GM18526 (cell line): ENCODE results near the gene FER.

Source experiments
- POLR2A ChIP-seq: IDR thresholded peaks from 3 replicates; pipeline ENCODE4 v1.6.1; 2011; ENCODE audit not compliant: insufficient read length; ENCODE audit errors: extremely low read depth

FER gene

DNA sequence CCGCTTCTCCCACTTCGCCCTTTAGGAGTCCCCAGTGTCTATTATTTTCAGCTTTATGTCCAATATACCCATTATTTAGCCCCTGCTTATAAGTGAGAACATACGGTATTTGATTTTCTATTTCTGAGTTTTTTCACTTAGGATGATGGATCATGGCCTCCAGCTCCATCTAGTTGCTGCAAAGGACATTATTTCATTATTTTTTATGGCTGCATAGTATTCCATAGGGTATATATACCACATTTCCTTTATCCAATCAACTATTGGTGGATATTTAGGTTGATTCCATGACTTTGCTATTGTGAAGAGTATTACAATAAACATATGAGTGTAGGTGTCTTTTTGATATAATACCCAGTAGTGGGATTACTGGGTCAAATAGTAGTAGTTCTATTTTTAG is 162.9 kb downstream of the FER start:
- TF ChIP-seq POLR2A = no peak

DNA sequence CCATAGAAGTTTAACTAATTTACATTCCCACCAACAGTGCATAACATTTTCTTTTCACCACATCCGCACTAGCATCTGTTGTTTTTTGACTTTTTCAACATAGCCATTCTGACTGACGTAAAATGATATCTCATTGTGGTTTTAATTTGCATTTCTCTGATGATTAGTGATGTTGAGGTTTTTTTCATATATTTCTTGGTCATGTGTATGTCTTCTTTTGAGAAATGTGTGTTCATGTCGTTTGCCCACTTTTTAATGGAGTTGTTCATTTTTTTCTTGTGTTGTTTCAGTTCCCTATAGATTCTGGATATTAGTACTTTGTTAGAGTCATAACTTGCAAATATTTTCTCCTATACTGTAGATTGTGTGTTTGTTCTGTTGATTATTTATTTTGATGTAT is 163.4 kb downstream of the FER start:
- no peak for TF ChIP-seq POLR2A

DNA sequence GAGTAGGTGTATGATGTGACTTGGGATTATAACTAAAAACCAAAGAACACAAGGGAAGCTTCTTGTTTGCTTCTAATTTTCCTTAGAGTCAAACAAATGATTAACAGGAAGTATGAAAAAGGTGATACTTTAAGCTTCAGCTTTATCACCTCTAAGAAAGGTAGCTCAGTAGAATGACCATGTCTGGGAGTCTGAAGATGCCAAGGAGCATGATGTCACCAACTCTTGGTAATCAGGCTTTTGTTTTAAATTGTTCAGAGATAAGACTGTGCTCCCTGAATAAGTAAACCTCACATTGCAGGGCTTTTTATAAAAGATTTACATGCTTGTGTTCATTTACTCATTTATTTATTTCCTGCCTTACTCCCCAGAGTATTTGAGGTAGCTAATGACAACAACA is 169.9 kb downstream of the FER start:
- TF ChIP-seq POLR2A = no peak

DNA sequence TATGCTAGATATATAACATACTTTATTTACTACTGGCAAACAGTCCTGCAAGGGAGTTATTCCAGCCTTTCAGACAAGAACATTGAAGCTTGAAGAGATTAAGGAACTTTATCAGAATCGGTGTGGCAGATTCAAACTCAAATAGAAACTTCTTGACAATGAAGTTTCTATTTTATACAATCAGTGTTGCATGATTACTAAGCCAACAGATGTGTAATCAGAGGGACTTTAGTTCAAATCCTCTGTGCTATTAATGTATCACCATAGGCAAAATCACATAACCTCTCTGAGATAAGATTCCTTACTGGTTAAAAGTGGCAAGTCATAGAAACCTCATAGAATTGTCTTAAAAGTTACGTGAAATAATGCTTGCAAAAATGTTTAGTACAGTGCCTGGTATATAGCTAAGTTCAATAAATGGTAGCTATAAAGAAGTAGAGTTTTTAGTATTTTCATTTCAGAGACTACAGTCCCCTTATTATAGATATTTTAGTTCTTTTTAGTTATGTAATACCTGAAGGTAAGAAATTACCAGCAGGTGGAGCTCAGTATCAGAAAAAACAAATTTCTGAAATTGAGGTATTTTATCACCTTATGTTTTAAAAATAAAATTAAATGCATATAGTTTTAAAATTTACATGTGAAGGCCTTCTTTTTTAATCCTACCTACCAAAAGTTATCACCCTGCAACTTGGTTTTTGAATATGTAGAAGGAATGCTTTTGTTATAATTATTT is 172.1 kb downstream of the FER start:
- TF ChIP-seq POLR2A = no peak

DNA sequence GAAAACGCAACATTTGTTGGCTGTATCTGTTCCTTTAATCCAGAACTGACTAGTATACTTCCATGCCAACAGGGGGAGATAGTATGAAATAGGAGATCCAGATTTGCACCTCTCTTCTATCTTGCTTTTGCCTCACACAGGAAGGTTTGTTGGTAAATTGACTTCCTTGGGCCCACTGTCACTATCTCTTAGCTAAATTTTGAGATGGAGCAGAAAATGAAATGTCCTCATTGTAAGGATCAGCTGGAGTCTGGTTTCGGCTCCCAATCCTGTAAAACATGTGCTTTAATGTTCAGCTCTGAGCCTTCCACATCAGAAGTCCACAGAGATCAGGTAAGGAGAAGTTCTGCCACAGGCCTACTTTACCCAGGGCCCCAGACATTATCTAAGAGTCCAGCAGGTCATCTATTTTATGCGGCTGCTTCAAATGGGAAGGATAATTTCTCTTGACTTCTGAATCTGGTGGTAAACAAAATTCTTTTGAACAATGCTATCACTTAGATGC is 176.8 kb downstream of the FER start:
- no peak for TF ChIP-seq POLR2A

DNA sequence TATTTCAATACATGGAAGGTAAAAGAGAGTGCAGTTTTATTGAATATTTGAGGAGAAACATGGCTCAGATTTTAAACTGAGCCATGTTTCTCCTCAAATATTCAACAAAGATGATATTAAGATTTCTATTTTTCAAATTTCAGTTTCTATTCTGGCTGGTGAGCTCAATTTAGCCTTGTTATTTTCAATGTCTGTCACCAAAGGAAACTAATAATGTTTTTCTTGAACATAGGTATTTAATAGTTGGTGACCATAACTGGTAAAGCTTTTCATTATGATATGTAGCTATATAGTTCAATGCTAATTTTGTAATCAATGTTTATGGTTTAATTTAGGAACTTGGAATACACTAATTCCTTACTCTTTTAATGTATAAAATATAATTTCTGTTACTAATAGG is 177.4 kb downstream of the FER start:
- no peak for TF ChIP-seq POLR2A

DNA sequence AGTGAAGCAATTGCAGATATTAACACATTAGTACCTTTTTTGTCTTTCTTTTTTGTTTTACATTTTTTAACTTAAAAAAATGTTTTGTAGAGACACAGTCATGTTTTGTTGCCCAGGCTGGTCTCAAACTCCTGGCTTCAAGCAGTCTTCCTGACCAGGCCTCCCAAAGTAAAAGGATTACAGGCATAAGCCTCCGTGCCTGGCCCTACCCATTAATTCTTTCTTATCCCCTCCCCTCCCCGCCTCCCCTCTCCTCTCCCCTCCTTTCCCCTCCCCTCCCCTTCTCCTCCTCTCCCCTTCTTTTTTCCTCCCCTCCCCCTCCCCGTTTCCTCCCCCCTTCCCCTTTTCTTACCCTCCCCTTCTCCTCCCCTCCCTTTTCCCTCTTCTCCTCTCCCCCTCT is 182.4 kb downstream of the FER start:
- TF ChIP-seq POLR2A = no peak

DNA sequence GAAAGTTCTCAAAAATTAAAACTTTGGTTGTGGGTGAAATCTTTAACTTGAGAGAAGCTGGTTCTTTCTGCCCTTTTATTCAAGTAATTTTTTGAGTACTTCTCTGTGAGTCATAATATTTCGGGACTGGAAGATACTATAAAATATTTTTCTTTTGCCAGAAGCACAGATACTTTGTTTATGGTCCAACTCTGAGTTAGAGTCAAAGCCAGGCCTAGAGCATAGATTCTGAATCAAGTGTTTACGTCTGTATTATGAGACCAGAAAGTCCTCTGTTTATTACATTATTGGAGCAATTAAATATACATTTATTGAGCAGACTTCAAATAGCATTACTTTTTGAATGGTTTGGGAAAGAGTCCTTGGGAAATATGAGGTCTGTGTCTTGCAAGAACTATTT is 187.9 kb downstream of the FER start:
- no peak for TF ChIP-seq POLR2A

DNA sequence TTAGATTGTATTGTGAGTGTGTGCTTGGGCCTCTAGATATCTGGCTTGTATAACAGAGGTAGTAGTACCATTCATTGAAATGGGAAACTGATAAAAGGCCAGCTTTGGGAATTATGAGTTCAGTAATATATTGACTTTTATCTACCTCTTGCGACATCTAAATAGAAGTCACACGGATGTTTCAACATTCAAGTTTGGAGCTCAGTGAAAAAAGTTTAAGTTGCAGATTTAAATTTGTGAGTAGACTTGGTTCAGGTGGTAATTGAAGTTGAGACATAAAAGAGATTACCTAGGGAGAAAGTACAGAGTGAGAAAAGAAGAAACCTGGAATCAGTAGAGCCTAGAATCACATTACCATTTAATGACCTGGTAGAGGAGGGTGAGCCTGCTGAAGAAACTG is 189.5 kb downstream of the FER start:
- TF ChIP-seq POLR2A = no peak

DNA sequence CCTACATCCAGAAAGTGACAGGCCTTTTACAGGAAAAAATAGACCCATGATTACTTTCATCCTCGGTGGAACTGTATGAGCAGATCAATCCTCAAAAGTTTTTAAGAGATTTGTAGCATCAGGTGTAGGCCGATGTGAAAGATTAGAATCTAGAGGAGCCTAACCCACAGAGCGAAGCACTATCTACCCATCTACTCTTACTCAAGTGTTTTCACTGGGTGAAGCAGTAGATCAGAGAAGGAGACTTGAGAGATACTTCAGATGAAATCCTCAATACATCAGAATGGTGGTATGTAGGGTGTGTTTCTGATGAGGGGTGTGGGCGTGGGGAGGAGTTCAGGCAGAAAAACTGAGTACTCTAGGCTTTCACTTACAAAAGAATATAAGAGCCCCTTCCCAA is 192.8 kb downstream of the FER start:
- no peak for TF ChIP-seq POLR2A

DNA sequence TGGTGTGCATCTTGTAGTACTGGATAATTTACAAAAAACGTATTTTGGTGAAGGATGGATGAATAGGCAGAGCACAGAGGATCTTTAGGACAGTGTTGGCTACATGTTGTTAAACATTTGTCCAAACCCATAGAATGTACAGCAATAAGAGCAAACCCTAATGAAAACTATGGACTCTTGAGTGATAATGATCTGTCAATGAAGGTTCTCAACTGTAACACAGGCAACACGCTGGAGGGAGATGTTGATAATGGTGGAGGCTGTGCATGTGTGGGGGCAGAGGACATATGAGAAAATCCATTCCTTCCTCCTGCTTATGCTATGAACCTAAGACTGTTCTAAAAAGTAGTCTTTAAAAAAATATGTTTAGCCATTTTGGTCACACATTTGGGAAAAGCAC is 194.0 kb downstream of the FER start:
- no peak for TF ChIP-seq POLR2A

DNA sequence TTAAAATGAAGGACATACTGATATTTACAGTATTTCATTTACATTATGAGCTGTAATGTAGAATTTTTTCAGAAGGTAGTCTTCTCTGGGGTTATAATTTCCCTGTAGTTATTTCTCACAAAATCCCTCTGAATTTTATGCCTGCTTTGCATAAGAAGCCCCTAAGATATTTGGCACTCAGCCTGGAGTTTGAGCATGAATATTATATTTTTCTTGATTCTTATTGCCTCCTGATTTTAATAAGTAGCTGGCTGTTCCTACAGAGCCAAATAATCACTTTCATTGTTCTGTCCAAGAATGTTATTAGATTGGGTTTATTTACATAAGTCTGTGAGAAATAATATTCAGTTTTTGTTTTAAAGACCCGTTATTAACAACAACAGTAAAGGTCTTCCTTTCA is 195.0 kb downstream of the FER start:
- TF ChIP-seq POLR2A = no peak

DNA sequence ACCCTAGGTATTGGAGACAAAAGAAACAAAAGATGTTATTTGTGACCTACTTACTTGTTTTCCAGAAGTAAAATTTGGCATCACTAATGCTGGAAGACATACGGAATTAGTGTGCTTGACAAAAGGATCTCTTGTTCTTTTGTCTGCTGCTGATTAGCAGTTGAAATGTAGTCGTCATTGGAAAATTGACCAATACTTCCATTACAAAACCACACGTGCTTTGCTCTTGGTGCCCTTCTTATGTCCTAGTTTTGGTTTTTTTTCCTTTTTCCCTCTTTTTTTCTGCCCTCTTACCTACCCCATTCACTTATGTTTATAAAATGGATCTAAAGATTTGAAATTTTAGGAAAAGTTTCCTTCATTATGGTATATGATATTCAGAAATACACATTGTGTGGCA is 197.4 kb downstream of the FER start:
- no peak for TF ChIP-seq POLR2A

DNA sequence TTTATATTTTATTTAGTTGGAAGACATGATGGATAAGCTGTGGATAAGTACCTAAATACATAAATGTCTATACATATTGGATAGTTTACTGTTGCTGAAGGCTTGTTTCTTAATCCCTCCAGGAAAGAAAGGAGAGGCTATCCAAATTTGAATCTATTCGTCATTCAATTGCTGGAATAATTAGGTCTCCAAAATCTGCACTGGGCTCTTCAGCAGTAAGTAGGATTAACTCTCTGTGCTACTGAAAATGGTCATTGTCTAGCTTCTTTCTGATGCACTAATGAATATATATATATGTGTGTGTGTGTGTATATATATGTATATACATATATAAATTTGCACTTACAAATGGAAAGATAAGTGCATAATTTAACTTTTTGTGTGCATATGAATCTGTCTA is 198.3 kb downstream of the FER start:
- no peak for TF ChIP-seq POLR2A

DNA sequence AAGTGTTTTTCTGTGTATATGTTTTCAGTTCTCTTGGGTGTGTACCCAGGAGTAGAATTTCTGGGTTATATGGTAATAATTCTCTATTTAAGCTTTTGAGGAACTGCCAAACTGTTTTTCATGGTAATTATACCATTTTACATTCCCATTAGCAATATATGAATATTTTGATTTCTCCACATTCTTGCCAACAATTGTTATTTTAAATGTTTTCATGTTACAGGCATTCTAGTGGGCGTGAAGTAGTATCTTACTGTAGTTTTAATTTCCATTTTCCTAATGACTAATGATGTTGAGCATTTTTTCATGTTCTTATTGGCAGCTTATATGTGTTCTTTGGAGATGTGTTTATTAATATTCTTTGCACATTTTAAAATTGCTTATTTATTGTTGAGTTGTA is 199.5 kb downstream of the FER start:
- TF ChIP-seq POLR2A = no peak

DNA sequence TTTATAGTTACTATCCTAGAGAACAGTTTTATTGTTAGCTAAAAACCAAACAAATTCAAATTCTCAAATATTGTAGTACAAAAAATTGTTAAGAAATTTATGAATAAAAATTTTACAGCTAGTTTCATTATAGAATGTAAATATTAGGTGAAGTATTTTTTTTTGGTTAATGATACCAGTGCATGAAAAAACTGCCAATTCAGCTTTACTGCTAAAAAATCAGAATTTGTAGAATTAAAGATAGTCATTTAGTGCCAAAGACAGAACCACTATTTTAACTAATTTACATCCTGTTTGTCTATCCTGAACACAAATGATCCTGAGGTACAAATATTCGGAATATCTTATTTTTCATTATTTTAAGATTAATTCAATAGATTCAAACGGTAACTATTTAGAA is 202.6 kb downstream of the FER start:
- TF ChIP-seq POLR2A = no peak

DNA sequence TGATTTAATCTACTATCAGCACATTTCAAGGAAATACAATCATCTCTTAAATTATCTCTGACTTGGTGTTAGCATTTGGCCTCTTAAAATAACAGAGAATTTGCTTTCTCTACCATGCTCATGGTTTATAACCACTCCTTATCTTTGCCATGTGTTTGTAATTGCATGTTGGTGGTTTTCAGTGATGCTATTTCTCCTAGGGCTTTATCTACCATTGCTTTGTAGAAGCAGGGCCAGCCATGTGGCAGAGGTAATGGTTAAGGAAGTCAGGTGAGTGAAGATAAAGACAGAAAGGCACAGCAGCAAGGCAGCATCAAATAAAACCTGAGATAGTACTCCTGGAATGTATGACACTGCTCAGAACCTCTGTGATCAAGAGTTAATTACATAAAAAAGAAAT is 206.2 kb downstream of the FER start:
- TF ChIP-seq POLR2A = no peak
